ENCODE results near the gene HS3ST6.
"Not testable (repeated sequence)": the region's sequence is repeated elsewhere in the genome, so short reads cannot be mapped to it uniquely, and the experiment has no call there.

Gene HS3ST6

DNA sequence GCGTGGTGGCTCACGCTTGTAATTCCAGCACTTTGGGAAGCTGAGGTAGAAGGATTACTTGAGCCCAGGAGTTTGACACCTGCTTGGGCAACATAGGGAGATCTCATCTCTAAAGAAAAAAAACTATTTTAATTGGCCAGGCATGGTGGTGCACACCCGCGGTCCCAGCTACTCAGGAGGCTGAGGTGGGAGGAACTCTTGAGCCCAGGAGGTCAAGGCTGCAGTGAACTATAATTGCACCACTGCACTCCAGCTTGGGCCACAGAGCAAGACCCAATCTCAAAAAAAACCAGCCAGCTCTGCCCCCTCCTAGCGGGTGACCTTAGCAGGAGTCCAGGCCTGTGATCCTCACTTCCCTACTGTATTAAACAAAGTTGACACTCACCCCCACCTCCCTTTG lies 5.9 kb upstream of the HS3ST6 start:
- no peak for DNase-seq

- peak in 1 of 2 experiments; percentile 16 for DNase-seq
Measured at GRCh38 chr16:1923299-1924034, 5.3 kb upstream of the HS3ST6 start.

GRCh38 chr16:1922357-1922756 lies 4.1 kb upstream of the HS3ST6 start:
- DNase-seq, result no peak

DNA sequence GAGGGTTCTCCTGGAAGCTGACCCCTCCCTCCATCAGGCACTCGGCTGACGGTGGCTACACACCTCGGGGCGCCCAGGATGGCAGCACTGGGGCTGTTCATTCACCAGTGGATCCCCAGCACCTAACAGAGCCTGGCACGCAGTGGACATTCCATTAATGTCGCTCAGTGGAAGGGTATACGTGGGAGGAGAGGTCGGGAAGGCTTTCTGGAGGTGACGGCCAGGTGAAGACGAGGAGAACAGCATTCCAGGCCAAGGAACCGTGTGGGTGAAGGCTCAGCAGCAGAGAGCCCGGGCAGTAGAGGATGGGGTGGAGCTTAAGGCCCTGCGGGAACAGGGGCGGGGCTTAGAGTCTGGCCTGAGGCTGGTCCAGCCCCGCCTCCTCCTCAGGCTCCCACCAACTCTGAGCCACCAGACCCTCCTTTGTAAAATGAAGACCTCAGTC lies 2.5 kb upstream of the HS3ST6 start:
- no peak for DNase-seq

GRCh38 chr16:1920122-1920521 lies 1.9 kb upstream of the HS3ST6 start:
- not testable (repeated sequence) for DNase-seq

GRCh38 chr16:1919327-1919998 lies 1.2 kb upstream of the HS3ST6 start:
- no peak for DNase-seq

DNA sequence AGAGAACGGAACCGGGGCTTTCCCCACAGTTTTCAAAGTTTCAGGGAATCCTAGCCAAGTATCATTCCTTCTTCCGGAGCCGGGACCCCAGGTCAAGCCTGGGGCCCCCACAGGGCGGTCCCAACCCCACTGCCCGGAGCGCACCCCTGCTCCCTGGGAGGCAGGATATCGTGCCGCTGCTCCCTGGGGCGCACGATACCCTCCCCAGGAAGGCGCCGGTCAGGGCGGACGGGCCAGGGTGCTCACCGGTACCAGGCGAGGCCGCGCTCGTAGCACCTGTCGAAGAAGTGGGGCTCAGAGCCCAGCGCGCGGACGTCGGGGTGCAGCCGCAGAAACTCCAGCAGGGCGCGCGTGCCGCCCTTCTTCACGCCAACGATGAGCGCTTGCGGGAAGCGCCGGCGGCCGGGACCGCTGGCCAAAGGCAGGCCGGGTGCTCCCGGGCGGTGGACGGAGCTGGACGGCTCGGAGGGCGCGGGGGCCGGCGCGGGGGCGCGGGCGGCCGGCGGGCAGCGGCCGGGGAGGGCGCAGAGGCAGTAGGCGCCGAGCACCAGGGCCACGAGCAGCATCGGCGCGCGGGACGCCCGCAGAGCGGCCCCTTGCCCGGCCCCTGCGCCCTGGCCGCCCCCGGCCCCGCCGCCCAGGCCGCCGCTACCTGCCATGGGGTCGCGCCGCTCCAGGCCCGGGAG lies 407 bp downstream of the HS3ST6 start:
- no peak for DNase-seq

DNA sequence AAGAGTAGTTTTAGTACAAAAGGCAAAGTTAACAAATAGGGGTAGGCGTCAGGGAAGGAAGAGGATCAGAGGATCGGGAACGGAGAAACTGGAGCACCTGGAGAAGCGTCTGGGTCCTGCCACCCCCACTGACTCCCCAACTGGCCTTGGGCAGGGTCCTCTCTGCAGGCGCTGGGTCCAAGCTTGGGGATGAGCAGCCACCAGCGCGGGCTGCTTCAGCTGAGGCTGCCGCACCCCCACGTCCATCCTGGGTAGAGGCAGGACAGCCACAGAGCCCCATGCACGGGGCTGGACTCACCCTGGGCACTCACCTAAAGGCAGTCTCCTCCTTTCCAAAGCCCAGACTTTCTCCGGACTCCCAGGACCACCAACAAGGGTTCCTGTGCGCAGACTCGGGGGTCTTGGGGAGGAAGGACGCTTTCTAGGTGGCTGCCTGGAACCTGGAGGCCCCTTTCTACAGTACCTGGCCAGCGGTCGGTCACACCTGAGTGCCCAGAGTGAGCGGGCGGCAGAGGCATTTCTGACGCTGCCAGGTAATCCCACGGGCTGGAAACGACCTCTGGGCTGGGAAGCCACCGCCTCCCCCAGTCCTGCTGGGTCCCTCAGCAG lies 1.1 kb downstream of the HS3ST6 start:
- no peak for DNase-seq

- DNase-seq, result no peak
Measured at GRCh38 chr16:1916640-1916990, 1.6 kb downstream of the HS3ST6 start.

DNA sequence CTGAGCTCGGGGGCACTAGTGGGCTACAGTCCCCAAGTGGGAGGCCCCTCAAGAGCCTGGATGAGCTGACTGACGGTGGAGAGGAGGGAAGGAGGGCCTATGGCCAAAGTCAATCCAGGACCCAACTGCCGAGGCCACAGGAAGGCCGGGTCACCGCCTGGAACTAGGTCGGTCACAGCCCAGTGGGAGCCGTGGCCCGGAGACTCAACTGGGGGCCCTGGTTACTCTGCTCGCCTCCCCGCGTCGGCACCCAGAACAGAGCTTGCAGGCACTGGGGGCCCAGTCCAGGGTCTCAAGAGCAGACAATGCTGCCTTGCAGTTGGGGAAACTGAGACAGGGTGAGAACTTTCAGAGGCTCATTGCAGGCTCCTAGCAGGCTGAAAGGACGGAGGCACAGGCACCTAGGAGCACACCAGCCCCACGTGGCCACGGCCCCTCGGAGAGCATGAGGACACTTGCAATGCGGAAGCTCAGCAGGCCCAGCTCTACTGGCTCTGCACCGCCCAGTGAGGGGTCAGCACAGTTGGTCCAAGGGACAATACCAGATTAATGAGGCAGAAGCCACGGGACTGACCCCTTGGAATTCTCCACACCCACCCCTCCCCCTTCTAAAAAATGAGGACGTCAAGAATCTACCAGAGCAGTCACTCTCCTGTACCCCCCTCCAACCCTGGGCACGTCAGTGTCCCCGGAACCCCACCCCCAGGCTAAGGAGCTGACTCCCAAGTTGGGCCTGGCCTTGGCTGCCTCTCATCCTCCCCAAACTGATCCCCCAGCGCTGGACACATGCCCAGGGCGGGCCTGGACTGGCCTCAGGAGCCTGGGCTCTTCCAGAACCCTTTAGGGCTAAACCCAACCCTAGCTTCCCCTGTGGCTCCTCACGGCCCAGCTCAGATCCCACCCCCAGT lies 2.2 kb downstream of the HS3ST6 start:
- no peak for DNase-seq

- no peak for DNase-seq
Measured at GRCh38 chr16:1914988-1915387, 3.2 kb downstream of the HS3ST6 start.

DNA sequence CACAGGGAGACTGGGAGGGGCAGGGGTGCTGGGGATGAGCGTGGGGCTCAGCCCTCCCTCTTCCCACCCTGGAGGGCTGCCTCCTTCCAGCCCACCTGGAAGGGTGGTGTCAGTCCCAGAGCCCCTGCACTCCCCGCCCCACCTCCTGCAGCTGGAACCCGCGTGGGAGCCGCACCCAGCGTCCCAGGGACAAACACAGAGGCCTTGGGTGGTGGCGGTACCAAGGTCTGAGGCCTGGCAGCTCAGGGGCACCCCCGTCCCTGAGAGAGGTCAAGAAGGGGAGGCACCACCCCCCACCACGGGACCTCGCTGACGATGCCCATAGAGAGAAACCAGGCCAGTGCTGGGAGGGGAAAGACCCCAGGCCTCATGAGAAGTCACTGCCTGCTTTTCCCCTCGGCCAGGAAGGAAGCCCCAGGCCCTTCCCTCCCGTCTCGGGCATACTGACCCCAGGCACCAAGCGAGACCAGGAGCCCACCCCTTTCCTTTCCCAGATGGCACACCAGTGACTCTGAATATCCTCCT lies 4.1 kb downstream of the HS3ST6 start:
- no peak for DNase-seq

- no peak for DNase-seq
Measured at GRCh38 chr16:1913327-1914083, 4.7 kb downstream of the HS3ST6 start.

DNA sequence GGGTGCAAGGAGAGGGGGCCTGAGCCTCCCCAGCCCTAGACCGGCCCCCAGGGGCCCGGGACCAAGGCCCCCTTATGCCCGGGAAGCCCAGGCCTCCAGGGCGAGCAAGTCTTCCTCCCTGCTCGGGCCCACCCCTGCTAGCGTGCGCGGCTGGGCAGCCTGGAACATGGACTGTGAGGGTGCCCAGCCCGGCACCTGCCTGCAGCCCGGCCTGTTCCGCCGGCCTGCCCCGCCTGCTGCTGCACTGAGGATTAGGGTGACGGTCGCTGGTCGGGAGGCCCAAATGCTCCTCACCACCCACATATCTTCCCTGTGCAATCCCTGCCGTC lies 6.0 kb downstream of the HS3ST6 start:
- DNase-seq, result no peak

GRCh38 chr16:1911467-1912214 lies 6.6 kb downstream of the HS3ST6 start:
- DNase-seq, result no peak

DNA sequence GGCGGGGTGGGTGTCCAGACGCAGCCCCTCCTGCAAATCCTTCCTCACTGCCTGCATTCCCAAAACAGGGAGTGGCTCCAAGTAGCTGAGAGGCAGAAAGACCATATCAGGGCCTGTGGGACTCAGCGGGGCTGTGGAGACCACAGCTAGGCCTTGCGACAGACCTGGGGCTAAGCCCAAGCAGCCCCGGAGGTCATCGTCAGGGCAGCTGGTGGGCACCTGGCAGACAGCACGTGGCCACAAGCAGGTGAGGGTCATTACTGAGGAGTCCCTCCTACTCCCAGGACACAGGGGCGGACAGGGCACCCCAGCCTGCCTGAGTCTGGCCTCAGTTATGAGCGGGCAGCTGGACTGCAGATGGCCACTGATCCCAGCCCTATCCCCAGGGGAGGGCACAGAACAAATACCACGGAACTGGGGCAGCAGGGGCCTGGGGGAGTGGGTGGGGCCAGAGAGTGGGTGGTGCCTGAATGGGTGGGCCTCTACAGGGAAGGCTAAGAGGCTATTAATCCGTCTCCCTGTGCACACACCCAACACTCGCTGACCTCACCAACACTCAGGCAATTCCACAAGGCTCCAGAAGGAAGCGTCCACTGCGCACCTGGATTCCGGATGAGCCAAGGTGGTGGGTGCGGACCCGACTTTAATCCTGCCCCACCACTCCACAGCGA lies 8.5 kb downstream of the HS3ST6 start:
- no peak for DNase-seq

DNA sequence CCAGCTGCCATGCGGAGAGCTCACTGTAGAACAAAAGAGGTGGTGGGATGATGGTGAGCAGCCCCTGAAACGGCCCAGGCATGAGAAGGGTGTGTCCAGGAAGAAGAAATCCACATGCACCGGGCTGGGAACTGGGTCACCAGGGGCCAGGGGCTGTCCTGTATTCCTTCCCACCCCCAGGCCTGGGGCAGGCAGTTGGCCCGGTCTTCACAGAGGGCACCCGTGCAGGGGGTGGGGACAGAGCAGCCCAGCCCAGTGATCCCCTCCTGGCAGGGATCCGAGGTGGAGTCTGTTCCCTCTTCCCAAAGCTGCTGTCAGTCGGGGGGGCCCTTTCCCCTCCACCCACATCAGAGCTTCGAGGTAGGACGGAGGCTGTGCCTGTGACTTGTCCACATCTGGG lies 9.2 kb downstream of the HS3ST6 start:
- DNase-seq, result no peak

DNA sequence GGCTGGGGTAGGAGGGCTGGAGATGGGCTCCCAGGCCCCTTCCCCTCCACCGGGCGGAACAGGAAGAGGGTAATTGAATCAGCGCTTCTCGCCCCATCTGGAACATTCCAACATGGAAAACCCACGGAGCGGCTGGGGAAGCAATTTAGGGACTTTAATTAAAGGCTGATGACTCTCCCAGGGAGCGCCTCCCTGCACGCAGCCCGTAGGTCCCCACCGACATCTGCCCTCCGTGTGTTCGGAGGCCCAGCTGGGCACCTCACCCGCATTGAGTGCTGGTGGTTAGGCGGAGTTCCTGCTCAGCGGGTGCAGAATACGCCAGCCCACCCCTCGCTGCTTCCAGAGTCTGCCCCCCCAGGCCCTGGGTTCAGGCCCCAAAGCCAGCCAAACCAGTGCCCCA lies 10.0 kb downstream of the HS3ST6 start:
- no peak for DNase-seq

GRCh38 chr16:1907226-1907860 lies 10.9 kb downstream of the HS3ST6 start:
- no peak for DNase-seq

DNA sequence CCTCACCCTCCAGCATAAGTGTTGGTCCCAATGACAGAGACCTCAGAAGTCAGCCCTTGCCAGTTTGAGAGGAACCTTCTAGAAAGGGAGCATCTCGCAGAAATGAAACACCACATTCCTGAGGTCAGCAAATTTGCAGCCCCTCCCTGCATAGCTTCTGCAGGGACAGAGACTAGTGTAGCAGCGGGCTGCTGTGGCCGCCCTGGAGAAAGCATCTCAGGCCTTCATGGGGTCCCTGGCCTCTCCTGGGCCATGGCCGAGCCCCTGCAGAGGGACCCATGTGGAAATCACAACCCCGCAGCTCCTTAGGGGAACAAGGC lies 11.4 kb downstream of the HS3ST6 start:
- DNase-seq, result no peak
